Frontal cortex (tissue), 4 donors: ENCODE measurements around the gene MYOC. TPM values are rescaled to one million over a fixed set of nuclear protein-coding genes. Genes with fewer than 3 reads are reported as not detected.
A peak's percentile ranks its signal among the peaks of the same experiment; 100 is the strongest.
"Not testable (repeated sequence)": the region's sequence is repeated elsewhere in the genome, so short reads cannot be mapped to it uniquely, and the experiment has no call there.

ENCODE experiments used
- DNase-seq, 2 donors: peaks; one replicate each; pipeline ENCODE4 v3.0.0; 2012; ENCODE audit warnings: low spot score in 2 of 2
- FAIRE-seq: peaks from 2 replicates; lab custom pipeline; 2012; peaks lifted over from hg19 to GRCh38; lab: Jason Lieb, UNC
- total RNA-seq: library from RNA; depleted of rRNA; stranded (reverse); fragments of >200 nt; gene quantifications from one replicate; pipeline ENCODE4 v1.2.3, GENCODE V29; 2014
- donor health status: control.
- donor health status: control.
- donor health status: control.

The MYOC gene
- total RNA-seq = under 0.01 TPM

GRCh38 chr1:171652234-171652822 is at the start of gene MYOC:
Gene MYOC, minus strand, starts transcription at chr1:171652688. Its CDS starts 77 bp downstream, at chr1:171652611.
- FAIRE-seq (no peak), DNase-seq (no peak)

DNA sequence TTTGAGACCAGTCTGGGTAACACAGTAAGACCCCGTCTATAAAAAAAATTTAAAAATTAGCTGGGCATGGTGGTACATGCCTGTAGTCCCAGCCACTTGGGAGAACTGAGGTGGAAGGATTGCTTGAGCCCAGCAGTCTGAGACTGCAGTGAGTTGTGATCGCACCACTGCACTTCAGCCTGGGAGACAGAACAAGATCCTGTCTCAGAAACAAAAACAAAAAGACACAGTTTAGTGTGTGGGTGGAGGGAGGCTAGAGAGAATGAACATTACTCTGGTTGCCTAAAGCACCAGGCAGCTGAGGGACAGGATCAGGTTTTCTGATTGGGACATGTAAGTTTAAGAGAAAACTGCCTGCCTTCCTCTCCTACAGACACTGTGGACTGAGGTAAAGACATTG is 47.0 kb upstream of the MYOC start:
- FAIRE-seq (no peak), DNase-seq (no peak)

- not testable (repeated sequence) for DNase-seq, FAIRE-seq
These were observed 43.3 kb upstream of the MYOC start for GRCh38 chr1:171695772-171696171.

DNA sequence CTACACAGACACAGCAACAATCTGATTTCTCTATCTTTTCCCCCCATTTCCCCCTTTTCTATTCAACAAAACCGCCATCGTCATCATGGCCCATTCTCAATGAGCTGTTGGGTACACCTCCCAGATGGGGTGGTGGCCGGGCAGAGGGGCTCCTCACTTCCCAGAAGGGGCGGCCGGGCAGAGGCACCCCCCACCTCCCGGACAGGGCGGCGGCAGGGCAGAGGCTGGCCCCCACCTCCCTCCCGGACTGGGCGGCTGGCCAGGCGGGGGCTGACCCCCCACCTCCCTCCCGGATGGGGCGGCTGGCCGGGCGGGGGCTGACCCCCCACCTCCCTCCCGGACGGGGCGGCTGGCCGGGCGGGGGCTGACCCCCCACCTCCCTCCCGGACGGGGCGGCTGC is 41.1 kb upstream of the MYOC start:
- FAIRE-seq, DNase-seq: not testable (repeated sequence)

- no peak for FAIRE-seq
These were observed 31.4 kb upstream of the MYOC start for GRCh38 chr1:171683870-171684269.

DNA sequence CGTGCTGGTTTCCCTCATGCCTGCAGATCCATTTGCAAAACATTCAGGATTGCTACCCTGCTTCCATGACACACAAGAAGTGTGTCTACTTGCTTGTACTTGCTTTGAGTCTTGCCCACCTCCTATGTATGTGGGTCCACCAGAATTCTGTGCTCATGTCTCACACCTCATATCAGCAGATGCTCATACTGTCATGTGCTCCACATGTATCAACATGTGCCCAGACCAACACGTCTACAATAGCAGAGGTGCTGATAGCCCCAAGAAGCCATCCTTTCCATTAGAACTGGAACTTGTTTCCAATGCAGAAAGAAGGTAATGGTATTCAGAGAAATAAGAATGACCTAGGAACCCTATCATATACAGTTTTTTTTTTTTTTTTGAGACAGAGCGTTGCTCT is 27.9 kb upstream of the MYOC start:
- DNase-seq (no peak), FAIRE-seq (no peak)

More at GRCh38 chr1:171683870-171684269, 31.4 kb upstream of the MYOC start:
- no peak for DNase-seq

GRCh38 chr1:171676823-171677222 is 24.3 kb upstream of the MYOC start:
- FAIRE-seq = no peak
- DNase-seq = no peak

- FAIRE-seq (no peak), DNase-seq (peak in 1 of 2 donors; percentile 24)
These were observed 22.2 kb upstream of the MYOC start for GRCh38 chr1:171674431-171675405.

DNA sequence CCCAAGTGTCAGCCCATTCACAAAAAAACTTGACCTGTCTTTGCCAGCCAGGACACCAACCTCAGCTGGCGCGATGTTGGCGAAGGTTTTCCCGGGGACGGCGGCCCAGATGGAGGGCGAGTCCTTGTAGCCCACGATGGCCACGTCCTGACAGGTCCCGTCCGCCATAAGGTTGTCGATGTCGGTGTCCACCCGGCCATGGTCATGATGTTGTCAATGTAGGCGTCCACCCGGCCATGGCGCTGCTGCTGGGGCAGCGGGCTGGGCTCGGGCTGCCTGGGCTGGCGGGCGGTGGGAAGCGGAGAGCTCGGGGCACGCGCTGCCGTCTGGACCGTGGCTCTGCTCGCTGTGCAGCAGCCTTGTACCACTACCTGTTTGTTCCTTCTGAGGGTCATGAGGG is 18.3 kb upstream of the MYOC start:
- FAIRE-seq (no peak), DNase-seq (no peak)

DNA sequence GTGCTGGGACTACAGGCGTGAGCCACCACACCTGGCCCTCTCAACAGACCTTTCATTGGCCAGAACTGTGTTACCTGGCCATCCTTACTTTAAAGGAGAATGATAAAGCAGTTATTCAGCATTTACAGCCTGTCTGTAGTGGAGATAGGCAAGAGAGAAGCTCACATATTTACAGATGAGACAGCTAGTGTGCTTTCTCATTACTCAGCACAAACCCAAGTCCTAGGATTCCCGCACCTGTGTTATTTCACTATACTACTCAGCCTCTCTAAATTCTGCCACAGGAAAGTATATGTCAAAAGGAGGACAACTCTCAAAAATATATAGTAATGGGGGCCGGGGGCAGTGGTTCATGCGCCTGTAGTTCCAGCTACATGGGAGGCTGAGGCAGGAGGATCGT is 15.9 kb upstream of the MYOC start:
- DNase-seq (no peak), FAIRE-seq (no peak)

- FAIRE-seq (no peak), DNase-seq (no peak)
These were observed 13.8 kb upstream of the MYOC start for GRCh38 chr1:171666114-171666769.

DNA sequence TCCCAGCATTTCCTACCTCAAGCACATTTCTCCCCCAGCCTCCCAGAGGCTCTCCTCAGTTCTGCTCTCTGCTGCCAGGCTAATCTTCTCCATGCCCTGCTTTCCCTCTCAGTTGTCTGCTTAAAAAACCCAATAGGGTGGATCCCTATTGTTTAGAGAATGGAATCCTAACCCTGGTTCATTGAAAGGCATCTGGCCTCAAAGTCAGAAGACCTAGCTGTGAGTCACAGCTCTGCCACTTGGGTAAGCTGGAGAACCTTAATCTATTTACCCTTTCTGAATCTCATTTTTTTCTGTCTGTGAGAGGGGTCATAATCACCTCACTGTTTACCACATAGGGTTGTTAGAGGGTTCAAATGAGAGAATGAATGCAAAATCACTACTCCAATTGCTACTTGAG is 12.5 kb upstream of the MYOC start:
- DNase-seq = no peak
- FAIRE-seq = no peak

DNA sequence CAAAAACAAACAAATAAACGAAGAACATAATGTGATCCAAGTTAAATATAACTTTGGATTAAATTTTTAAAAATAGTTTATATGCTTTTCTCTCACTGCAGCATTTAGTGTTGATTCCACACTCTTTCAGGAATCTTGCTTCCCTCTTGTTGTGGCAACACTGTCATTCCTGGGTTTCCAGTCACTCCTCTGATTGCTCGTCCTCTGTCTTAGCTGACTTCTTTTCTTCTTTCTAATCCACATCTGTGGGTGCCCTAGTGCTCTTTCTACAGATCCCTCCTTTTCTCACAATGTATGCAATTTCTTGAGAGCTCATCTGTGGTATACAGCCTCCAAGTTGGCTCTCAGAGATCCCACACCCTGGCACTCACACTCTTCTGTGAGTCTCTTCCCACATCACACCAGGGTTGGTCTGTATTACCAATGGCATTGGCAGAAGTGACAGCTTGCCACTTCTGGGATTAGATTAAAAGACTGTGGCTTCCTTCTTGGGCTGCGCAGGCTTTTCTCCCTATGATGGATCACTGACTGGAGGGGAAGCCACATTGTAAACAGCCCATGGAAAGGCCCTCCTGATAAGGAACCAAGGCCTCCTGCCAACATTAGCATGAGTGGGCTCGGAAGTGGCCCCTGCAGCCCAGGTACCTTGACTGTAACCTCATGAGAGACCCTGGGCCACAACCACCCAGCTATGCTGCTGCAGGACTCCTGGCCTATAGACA is 11.5 kb upstream of the MYOC start:
- DNase-seq (no peak), FAIRE-seq (no peak)

- FAIRE-seq = no peak
These were observed 10.8 kb upstream of the MYOC start for GRCh38 chr1:171663036-171663853.

GRCh38 chr1:171661076-171661650 is 8.7 kb upstream of the MYOC start:
- DNase-seq (no peak), FAIRE-seq (no peak)

More at GRCh38 chr1:171663036-171663853, 10.8 kb upstream of the MYOC start:
- DNase-seq = no peak

DNA sequence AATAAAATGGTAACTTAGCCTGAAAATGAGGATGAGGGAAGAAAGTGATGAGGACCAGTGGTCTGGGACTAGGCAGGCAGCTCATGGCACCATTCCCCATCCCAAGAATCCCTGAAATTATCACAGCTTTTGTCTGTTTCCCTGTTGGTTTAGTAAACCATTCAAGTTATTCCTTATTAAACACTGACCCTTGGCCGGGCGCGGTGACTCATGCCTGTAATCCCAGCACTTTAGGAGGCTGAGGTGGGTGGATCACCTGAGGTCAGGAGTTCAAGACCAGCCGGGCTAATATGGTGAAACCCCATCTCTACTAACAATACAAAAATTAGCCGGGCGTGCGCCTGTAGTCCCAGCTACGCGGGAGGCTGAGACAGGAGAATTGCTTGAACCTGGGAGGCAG is 3.7 kb upstream of the MYOC start:
- not testable (repeated sequence) for FAIRE-seq, DNase-seq

GRCh38 chr1:171655746-171656116 is 3.2 kb upstream of the MYOC start:
- FAIRE-seq = no peak
- DNase-seq = no peak

- no peak for FAIRE-seq
- no peak for DNase-seq
These were observed 2.7 kb upstream of the MYOC start for GRCh38 chr1:171654942-171655745.
